ENCODE data around the gene S100Z. TPM values are rescaled to one million over a fixed set of nuclear protein-coding genes. Genes with fewer than 3 reads are reported as not detected.
"Not testable (repeated sequence)": the region's sequence is repeated elsewhere in the genome, so short reads cannot be mapped to it uniquely, and the experiment has no call there.

The S100Z gene
- total RNA-seq, 2 donors from 2014 or later, result not detected

- no peak for DNase-seq
- no peak for TF ChIP-seq CTCF (IDR thresholded peaks at IDR 0.05)
- Histone ChIP-seq H3K4me1 (no peaks in the 10 kb centered on the region), H3K9ac (ENCODE audit: low read depth in 2 of 2, low read length in 2 of 2) (no peak overlapping the region), H3K9me3 (no peaks in the 10 kb centered on the region), H3K36me3 (no peaks in the 10 kb centered on the region), H3K27me3 (no peaks in the 10 kb centered on the region), H3K27ac (no peak overlapping the region), H3K4me3 (no peak overlapping the region)
- intact Hi-C loops (cut with DNase I), result no loop called here
These were observed 830 bp downstream of the S100Z start for GRCh38 chr5:76850543-76851145.

GRCh38 chr5:76851728-76852369 lies 2.0 kb downstream of the S100Z start:
- intact Hi-C loops (cut with DNase I), result no loop called here
- no peaks in the 10 kb centered on the region for H3K9me3 ChIP-seq

GRCh38 chr5:76852772-76853171 lies 3.0 kb downstream of the S100Z start:
- Histone ChIP-seq H3K9ac (ENCODE audit: low read depth in 2 of 2, low read length in 2 of 2) (no peak overlapping the region), H3K27me3 (no peaks in the 10 kb centered on the region), H3K4me1 (no peaks in the 10 kb centered on the region), H3K9me3 (no peaks in the 10 kb centered on the region), H3K36me3 (no peaks in the 10 kb centered on the region), H3K4me3 (no peak overlapping the region), H3K27ac (no peak overlapping the region)
- intact Hi-C loops (cut with DNase I), result no loop called here
- no peak for DNase-seq
- TF ChIP-seq CTCF (IDR thresholded peaks at IDR 0.05), result no peak

More at GRCh38 chr5:76851728-76852369, 2.0 kb downstream of the S100Z start:
- H3K4me3 ChIP-seq, result no peak overlapping the region
- no peaks in the 10 kb centered on the region for H3K36me3 ChIP-seq
- H3K27me3 ChIP-seq, result no peaks in the 10 kb centered on the region
- no peak for TF ChIP-seq CTCF (IDR thresholded peaks at IDR 0.05)
- no peak for DNase-seq
- no peaks in the 10 kb centered on the region for H3K4me1 ChIP-seq
- peak overlapping the region; percentile 20 for H3K27ac ChIP-seq
- no peak overlapping the region for H3K9ac ChIP-seq (ENCODE audit: low read depth in 2 of 2, low read length in 2 of 2)

- H3K4me3 ChIP-seq; H3K36me3 ChIP-seq; DNase-seq; H3K4me1 ChIP-seq; intact Hi-C loops (cut with DNase I); H3K27ac ChIP-seq; H3K9ac ChIP-seq (ENCODE audit: low read depth in 2 of 2, low read length in 2 of 2); H3K27me3 ChIP-seq; H3K9me3 ChIP-seq: not testable (repeated sequence)
These were observed 3.9 kb downstream of the S100Z start for GRCh38 chr5:76853741-76854140.

GRCh38 chr5:76854644-76855043 lies 4.8 kb downstream of the S100Z start:
- DNase-seq, result no peak
- H3K4me1 ChIP-seq, result no peaks in the 10 kb centered on the region
- intact Hi-C loops (cut with DNase I), result no loop called here
- H3K9me3 ChIP-seq, result no peaks in the 10 kb centered on the region
- no peaks in the 10 kb centered on the region for H3K36me3 ChIP-seq
- H3K9ac ChIP-seq (ENCODE audit: low read depth in 2 of 2, low read length in 2 of 2), result no peak overlapping the region
- no peak overlapping the region for H3K27ac ChIP-seq
- no peaks in the 10 kb centered on the region for H3K27me3 ChIP-seq
- H3K4me3 ChIP-seq, result no peak overlapping the region
- TF ChIP-seq CTCF (IDR thresholded peaks at IDR 0.05), result no peak

GRCh38 chr5:76855501-76855900 lies 5.7 kb downstream of the S100Z start:
- H3K9me3 ChIP-seq; intact Hi-C loops (cut with DNase I); DNase-seq; H3K9ac ChIP-seq (ENCODE audit: low read depth in 2 of 2, low read length in 2 of 2); H3K4me3 ChIP-seq; H3K36me3 ChIP-seq; H3K27me3 ChIP-seq; H3K27ac ChIP-seq; H3K4me1 ChIP-seq: not testable (repeated sequence)
